ENCODE results near the gene GCLC.

DNA sequence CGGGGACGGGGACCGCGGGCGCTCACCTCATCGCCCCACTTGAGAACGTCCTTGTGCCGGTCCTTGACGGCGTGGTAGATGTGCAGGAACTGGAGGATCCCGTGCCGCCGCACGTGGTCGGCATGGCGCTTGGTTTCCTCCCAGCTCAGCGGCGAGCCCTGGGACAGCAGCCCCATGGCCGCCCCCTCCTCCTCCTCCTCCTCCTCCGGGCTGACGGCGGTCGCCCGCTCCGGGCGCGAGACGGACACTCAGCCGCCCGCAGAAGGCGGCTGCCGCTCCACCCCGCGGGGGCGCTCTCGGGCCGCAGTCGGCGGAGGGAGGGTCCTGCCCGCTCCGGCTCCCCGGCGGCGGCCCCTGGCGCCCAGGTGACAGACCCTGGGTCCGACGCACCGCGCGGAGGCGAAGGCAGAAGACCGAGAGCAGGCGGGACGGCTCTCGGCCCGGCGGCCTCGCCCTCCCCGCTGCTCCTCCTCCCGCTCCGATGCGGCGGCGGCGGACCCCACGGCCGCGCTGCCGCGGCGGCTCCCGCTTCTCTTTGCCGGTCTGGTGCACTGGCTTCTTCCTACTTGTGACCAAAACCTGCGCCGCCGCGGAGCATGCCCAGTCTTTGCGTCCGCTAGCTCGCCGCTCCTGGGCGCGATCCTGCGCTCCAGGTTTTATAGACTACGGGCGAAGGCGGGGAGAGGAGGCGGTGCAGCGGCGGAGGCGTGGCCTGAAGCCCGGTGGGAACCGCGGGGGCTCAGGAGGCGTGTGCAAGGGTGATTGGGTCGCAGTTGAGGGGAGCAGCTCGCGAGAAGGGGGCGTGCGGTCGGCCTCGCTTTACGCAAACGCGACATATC, at the start of gene GCLC:
- no peak for TF ChIP-seq TCF7L2 (IDR thresholded peaks at IDR 0.05; ENCODE audit: low read depth, low read length)
- TF ChIP-seq, protein P1, sequence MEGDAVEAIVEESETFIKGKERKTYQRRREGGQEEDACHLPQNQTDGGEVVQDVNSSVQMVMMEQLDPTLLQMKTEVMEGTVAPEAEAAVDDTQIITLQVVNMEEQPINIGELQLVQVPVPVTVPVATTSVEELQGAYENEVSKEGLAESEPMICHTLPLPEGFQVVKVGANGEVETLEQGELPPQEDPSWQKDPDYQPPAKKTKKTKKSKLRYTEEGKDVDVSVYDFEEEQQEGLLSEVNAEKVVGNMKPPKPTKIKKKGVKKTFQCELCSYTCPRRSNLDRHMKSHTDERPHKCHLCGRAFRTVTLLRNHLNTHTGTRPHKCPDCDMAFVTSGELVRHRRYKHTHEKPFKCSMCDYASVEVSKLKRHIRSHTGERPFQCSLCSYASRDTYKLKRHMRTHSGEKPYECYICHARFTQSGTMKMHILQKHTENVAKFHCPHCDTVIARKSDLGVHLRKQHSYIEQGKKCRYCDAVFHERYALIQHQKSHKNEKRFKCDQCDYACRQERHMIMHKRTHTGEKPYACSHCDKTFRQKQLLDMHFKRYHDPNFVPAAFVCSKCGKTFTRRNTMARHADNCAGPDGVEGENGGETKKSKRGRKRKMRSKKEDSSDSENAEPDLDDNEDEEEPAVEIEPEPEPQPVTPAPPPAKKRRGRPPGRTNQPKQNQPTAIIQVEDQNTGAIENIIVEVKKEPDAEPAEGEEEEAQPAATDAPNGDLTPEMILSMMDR (IDR thresholded peaks at IDR 0.05), result peak; percentile 94
- TF ChIP-seq POLR2AphosphoS5 (IDR thresholded peaks at IDR 0.05; ENCODE audit: low read depth, low read length), result peak; percentile 93
- TF ChIP-seq REST (IDR thresholded peaks at IDR 0.05; ENCODE audit: insufficient read depth in 1 of 2, low read depth in 2 of 2, low read length in 1 of 2), result peak in 1 of 2 experiments; percentile 24; a peak in 1 of 4 replicates
- no peak; the same call in 1 of the 2 replicates for TF ChIP-seq SIN3A (IDR thresholded peaks at IDR 0.05; ENCODE audit: borderline replicate concordance, insufficient read depth, low read depth, low read length)

Measured in Panc1 (cell line).